ENCODE results near the gene TSSC4. TPM values are rescaled to one million over a fixed set of nuclear protein-coding genes. Genes with fewer than 3 reads are reported as not detected.

Gene TSSC4
- total RNA-seq, 8 experiments from 2014 or later = 34.1 to 51.2 (median 42.6) TPM

DNA sequence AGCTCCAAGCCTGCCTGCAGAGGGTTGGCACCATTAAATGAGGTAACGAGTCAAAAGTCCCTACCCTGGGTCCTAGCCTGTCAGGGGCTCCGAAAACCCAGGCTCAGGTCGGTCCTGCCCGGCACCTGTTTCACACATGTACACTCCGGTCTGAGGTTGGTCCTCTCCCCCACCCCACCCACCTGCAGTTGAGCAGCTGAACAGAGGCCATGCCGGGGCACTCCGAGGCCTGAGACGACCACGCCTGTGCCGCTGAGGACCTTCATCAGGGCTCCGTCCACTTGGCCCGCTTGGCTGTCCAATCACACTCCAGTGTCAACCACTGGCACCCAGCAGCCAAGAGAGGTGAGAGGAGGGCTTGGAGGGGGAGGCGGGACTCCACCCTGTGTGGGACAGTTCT lies 1.6 kb downstream of the TSSC4 start:
- H3K4me1 ChIP-seq (replicated peaks in 1 of 2) = peaks cover 15 to 16% of the 10 kb centered on the region in 2 donors
- peak overlapping the region in 2 of 5 donors; percentile 74 to 87 for H3K4me3 ChIP-seq
- in situ Hi-C loops (cut with MboI; ENCODE audit: low pct_unique_long_range_greater_than_20kb in 2 of 9, low sequenced_read_pairs in 9 of 9, unreplicated experiment in 9 of 9) = loop anchor here in 6 of 9 experiments (25.0 kb wide), 4 partner anchors 90 to 485 kb away; partner anchors contain the start of genes CDKN1C (in 2 of the 6), C11orf21 (in 1 of the 6) and TSPAN32 (in 1 of the 6)
- 97% methylated on average over 9 of the region's 13 CpGs; no CpG with 5 or more reads in 9 of the 10 experiments for WGBS, 10 experiments
- no peak for ATAC-seq (replicated peaks in 6 of 8)
- H3K27ac ChIP-seq = no peak overlapping the region

- ATAC-seq (replicated peaks in 6 of 8) = no peak
- Histone ChIP-seq H3K27ac (no peak overlapping the region), H3K4me3 (no peak overlapping the region), H3K4me1 (replicated peaks in 1 of 2) (peaks cover 17 to 25% of the 10 kb centered on the region in 2 donors)
- 80 to 91% (median 86%) methylated on average over 1 to 10 of the region's 31 CpGs; no CpG with 5 or more reads in 4 of the 10 experiments for WGBS, 10 experiments
- in situ Hi-C loops (cut with MboI; ENCODE audit: low pct_unique_long_range_greater_than_20kb in 2 of 9, low sequenced_read_pairs in 9 of 9, unreplicated experiment in 9 of 9) = loop anchor here in 6 of 9 experiments (25.0 kb wide), 4 partner anchors 91 to 484 kb away; partner anchors contain the start of genes CDKN1C (in 2 of the 6), C11orf21 (in 1 of the 6) and TSPAN32 (in 1 of the 6)
These were observed 2.5 kb downstream of the TSSC4 start for GRCh38 chr11:2402890-2403645.

DNA sequence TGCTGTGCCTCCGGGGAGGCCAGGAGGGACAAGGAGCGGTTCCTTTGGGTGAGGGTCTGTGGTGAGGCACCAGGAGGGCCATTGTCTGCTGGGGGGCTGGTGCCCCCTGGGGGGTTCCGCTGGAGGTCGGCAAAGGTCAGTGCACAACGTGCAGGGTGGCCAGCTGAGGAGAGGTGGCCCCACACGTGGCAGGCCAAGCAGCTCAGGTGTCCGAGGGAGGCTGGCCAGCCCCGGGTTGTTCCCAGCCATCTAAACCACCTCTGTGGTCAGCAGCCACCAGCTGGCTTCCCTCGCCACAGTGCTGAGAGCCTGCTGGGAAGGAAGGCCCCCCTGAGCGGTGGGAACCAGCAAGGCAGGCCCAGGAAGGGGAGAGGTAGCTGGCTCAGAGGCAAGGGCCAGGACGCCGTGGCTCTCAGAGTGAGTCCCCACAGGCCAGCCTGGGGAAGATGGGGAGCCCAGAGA lies 4.2 kb downstream of the TSSC4 start:
- Histone ChIP-seq H3K4me1 (replicated peaks in 1 of 2) (peaks cover 27 to 33% of the 10 kb centered on the region in 2 donors), H3K4me3 (no peak overlapping the region), H3K27ac (no peak overlapping the region)
- in situ Hi-C loops (cut with MboI; ENCODE audit: low pct_unique_long_range_greater_than_20kb in 2 of 9, low sequenced_read_pairs in 9 of 9, unreplicated experiment in 9 of 9) = loop anchor here in 6 of 9 experiments (25.0 kb wide), 4 partner anchors 92 to 483 kb away; partner anchors contain the start of genes CDKN1C (in 2 of the 6), C11orf21 (in 1 of the 6) and TSPAN32 (in 1 of the 6)
- 48% methylated on average over 3 of the region's 12 CpGs; no CpG with 5 or more reads in 9 of the 10 experiments for WGBS, 10 experiments
- ATAC-seq (replicated peaks in 6 of 8) = no peak

- Histone ChIP-seq H3K27ac (no peak overlapping the region), H3K4me1 (replicated peaks in 1 of 2) (peaks cover 43 to 48% of the 10 kb centered on the region in 2 donors), H3K4me3 (no peak overlapping the region)
- 80 to 100% (median 87%) methylated on average over 1 to 3 of the region's 14 CpGs; no CpG with 5 or more reads in 7 of the 10 experiments for WGBS, 10 experiments
- no peak for ATAC-seq (replicated peaks in 6 of 8)
- in situ Hi-C loops (cut with MboI; ENCODE audit: low pct_unique_long_range_greater_than_20kb in 2 of 9, low sequenced_read_pairs in 9 of 9, unreplicated experiment in 9 of 9) = loop anchor here in 6 of 9 experiments (25.0 kb wide), 4 partner anchors 94 to 481 kb away; partner anchors contain the start of genes CDKN1C (in 2 of the 6), C11orf21 (in 1 of the 6) and TSPAN32 (in 1 of the 6)
These were observed 5.9 kb downstream of the TSSC4 start for GRCh38 chr11:2406451-2406850.

DNA sequence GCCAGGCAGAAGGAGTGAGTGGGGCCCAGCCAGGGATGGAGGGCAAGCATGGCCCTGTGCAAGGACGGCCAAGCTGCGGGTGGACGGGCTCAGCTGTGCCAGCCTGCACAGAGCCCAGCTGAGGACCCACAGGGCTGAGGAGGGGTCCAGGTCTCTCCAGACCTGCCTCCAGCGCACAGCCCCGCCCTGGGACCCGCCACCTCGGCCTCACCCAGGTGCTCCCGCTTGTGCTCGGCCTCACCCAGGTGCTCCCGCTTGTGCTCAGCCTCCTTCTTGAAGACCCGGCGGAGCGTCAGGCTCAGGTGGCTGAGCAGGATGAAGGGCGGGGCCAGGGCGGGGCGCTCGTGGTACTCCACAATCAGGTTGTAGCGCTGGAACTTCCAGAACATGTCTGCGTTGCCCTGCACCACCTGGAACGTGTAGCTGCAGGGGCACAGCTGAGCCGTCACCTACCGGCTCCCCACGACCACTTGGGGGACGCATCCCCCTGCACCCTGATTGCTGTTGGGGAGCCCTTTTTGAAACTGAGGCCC lies 6.4 kb downstream of the TSSC4 start:
- in situ Hi-C loops (cut with MboI; ENCODE audit: low pct_unique_long_range_greater_than_20kb in 2 of 9, low sequenced_read_pairs in 9 of 9, unreplicated experiment in 9 of 9) = loop anchor here in 6 of 9 experiments (25.0 kb wide), 4 partner anchors 95 to 480 kb away; partner anchors contain the start of genes CDKN1C (in 2 of the 6), C11orf21 (in 1 of the 6) and TSPAN32 (in 1 of the 6)
- ATAC-seq (replicated peaks in 6 of 8) = no peak

GRCh38 chr11:2408671-2409070 lies 8.1 kb downstream of the TSSC4 start:
- peaks cover 38 to 50% of the 10 kb centered on the region in 2 donors for H3K4me1 ChIP-seq (replicated peaks in 1 of 2)
- in situ Hi-C loops (cut with MboI; ENCODE audit: low pct_unique_long_range_greater_than_20kb in 2 of 9, low sequenced_read_pairs in 9 of 9, unreplicated experiment in 9 of 9) = loop anchor here in 6 of 9 experiments (25.0 kb wide), 4 partner anchors 96 to 479 kb away; partner anchors contain the start of genes CDKN1C (in 2 of the 6), C11orf21 (in 1 of the 6) and TSPAN32 (in 1 of the 6)
- H3K27ac ChIP-seq = peak overlapping the region; percentile 82 to 89
- WGBS, 10 experiments = 27 to 87% (median 80%) methylated on average over 1 to 3 of the region's 11 CpGs; no CpG with 5 or more reads in 5 of the 10 experiments
- H3K4me3 ChIP-seq = no peak overlapping the region
- peak in 5 of 8 experiments; percentile 8 to 25 (median 14) for ATAC-seq (replicated peaks in 6 of 8)

More for the DNA sequence above, 6.4 kb downstream of the TSSC4 start:
- 60 to 87% methylated on average over 1 to 9 of the region's 24 CpGs; no CpG with 5 or more reads in 8 of the 10 experiments for WGBS, 10 experiments
- Histone ChIP-seq H3K4me1 (replicated peaks in 1 of 2) (peaks cover 40 to 48% of the 10 kb centered on the region in 2 donors), H3K4me3 (no peak overlapping the region), H3K27ac (peak overlapping the region in 1 of 2 donors; percentile 82)

DNA sequence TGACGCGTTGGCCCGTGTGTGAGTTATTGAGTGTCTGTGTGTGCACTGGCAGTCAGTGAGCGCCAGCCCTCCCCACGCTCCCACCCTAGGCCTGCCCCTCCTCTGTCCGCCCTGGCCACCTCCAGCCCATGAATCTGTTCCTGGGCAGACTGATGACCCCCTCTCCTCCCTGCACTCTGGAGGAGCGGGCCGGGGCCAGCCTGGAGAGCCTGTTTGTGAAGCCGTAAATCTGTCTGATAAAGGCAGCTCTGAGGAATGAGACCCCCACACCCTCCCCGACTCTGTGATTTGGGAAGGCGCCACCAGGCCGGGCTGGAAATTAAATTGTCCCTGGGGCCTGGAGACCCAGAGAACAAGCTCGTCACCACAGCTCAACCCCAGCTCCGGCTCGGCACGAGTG lies 8.6 kb downstream of the TSSC4 start:
- peak in 5 of 8 experiments; percentile 83 to 88 (median 85) for ATAC-seq (replicated peaks in 6 of 8)
- Histone ChIP-seq H3K4me3 (no peak overlapping the region), H3K4me1 (replicated peaks in 1 of 2) (peaks cover 38 to 50% of the 10 kb centered on the region in 2 donors), H3K27ac (peak overlapping the region; percentile 82 to 89)
- in situ Hi-C loops (cut with MboI; ENCODE audit: low pct_unique_long_range_greater_than_20kb in 2 of 9, low sequenced_read_pairs in 9 of 9, unreplicated experiment in 9 of 9) = loop anchor here in 6 of 9 experiments (25.0 kb wide), 4 partner anchors 97 to 478 kb away; partner anchors contain the start of genes CDKN1C (in 2 of the 6), C11orf21 (in 1 of the 6) and TSPAN32 (in 1 of the 6)
- 0 to 100% (median 20%) methylated on average over 1 to 7 of the region's 16 CpGs; no CpG with 5 or more reads in 3 of the 10 experiments for WGBS, 10 experiments

DNA sequence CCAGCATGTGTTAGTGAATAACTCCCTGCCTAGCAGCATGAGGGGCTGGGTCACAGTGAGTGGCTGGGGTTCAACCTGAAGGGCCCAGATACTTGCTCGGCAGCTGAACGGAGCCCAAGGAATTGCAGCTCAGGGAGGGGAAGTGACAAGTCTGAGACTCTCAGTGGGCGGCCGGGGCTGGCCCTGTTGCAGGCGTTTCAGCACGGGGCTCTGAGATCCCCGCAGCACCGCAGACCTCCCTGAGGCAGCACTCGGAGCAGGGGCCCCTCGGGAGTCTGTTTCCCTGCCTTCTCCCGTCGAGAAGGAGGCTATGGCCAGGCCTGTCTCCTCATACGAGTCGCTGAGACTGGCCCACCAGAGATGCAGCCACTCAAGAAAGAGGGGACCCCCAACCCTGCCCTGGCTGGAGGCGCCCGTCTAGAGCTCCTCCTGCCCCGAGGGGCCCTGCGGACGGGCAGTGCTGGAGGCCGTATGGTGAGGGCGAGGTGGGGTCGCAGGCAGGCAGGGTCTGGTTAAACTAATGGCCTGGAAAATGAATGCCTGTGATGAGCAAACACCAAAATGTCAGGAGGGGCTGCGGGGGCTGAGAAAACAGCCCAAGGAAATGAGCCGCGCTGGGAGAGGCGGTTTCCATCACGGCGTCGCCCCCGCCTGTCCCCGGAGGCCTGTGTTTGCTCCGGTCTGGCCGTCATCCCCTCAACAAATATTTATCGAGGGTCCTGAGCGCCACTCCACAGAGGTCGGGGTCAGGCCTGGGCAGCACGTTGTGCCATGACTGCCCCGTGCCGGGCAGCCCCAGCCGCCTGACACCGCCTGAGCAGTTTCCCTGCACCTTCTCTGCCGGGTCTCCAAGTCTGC lies 9.3 kb downstream of the TSSC4 start:
- peak in 5 of 8 experiments; percentile 32 to 54 (median 49) for ATAC-seq (replicated peaks in 6 of 8)
- in situ Hi-C loops (cut with MboI; ENCODE audit: low pct_unique_long_range_greater_than_20kb in 2 of 9, low sequenced_read_pairs in 9 of 9, unreplicated experiment in 9 of 9) = loop anchor here in 8 of 9 experiments (10.0 to 25.0 kb wide), 5 partner anchors 98 to 477 kb away; partner anchors contain the start of genes CDKN1C (in 2 of the 8), C11orf21 (in 1 of the 8) and TSPAN32 (in 1 of the 8)
- no peak overlapping the region for H3K4me3 ChIP-seq
- H3K27ac ChIP-seq = peak overlapping the region; percentile 82 to 89
- H3K4me1 ChIP-seq (replicated peaks in 1 of 2) = peaks cover 38 to 50% of the 10 kb centered on the region in 2 donors
- 15 to 80% (median 33%) methylated on average over 1 to 17 of the region's 42 CpGs; no CpG with 5 or more reads in 6 of the 10 experiments for WGBS, 10 experiments

GRCh38 chr11:2410616-2411015 lies 10.1 kb downstream of the TSSC4 start:
- Histone ChIP-seq H3K27ac (peak overlapping the region; percentile 82 to 89), H3K4me1 (replicated peaks in 1 of 2) (peaks cover 38 to 50% of the 10 kb centered on the region in 2 donors), H3K4me3 (no peak overlapping the region)
- in situ Hi-C loops (cut with MboI; ENCODE audit: low pct_unique_long_range_greater_than_20kb in 2 of 9, low sequenced_read_pairs in 9 of 9, unreplicated experiment in 9 of 9) = loop anchor here in 8 of 9 experiments (10.0 to 25.0 kb wide), 5 partner anchors 98 to 477 kb away; partner anchors contain the start of genes CDKN1C (in 2 of the 8), C11orf21 (in 1 of the 8) and TSPAN32 (in 1 of the 8)
- ATAC-seq (replicated peaks in 6 of 8) = peak in 1 of 8 experiments; percentile 1
- 60 to 90% methylated on average over 1 to 2 of the region's 9 CpGs; no CpG with 5 or more reads in 8 of the 10 experiments for WGBS, 10 experiments

- 63 to 100% (median 92%) methylated on average over 1 to 15 of the region's 30 CpGs; no CpG with 5 or more reads in 6 of the 10 experiments for WGBS, 10 experiments
- Histone ChIP-seq H3K27ac (peak overlapping the region; percentile 82 to 89), H3K4me1 (replicated peaks in 1 of 2) (peaks cover 38 to 50% of the 10 kb centered on the region in 2 donors), H3K4me3 (no peak overlapping the region)
- in situ Hi-C loops (cut with MboI; ENCODE audit: low pct_unique_long_range_greater_than_20kb in 2 of 9, low sequenced_read_pairs in 9 of 9, unreplicated experiment in 9 of 9) = loop anchor here in 8 of 9 experiments (10.0 to 25.0 kb wide), 5 partner anchors 99 to 476 kb away; partner anchors contain the start of genes CDKN1C (in 2 of the 8), C11orf21 (in 1 of the 8) and TSPAN32 (in 1 of the 8)
- ATAC-seq (replicated peaks in 6 of 8) = no peak
These were observed 11.1 kb downstream of the TSSC4 start for GRCh38 chr11:2411446-2412305.
